HG03342 (cell line): ENCODE data around the gene SLC25A52.
"Not testable (repeated sequence)": the region's sequence is repeated elsewhere in the genome, so short reads cannot be mapped to it uniquely, and the experiment has no call there.

Experiments
- ATAC-seq: cut with Tn5 transposase; IDR thresholded peaks from one replicate; pipeline ENCODE4 v1.9.1; 2021; ENCODE audit warnings: mild to moderate bottlenecking, moderate library complexity; ENCODE audit not compliant: unreplicated experiment

The SLC25A52 gene

GRCh38 chr18:31760695-31761094 lies at the start of gene SLC25A52:
Gene SLC25A52, minus strand, starts transcription at chr18:31760880. Its CDS starts 219 bp downstream, at chr18:31760661.
- ATAC-seq, result no peak

GRCh38 chr18:31809049-31809448 lies 48.4 kb upstream of the SLC25A52 start:
- not testable (repeated sequence) for ATAC-seq

- no peak for ATAC-seq
Measured at GRCh38 chr18:31801078-31801477, 40.4 kb upstream of the SLC25A52 start.

GRCh38 chr18:31799257-31799656 lies 38.6 kb upstream of the SLC25A52 start:
- ATAC-seq, result not testable (repeated sequence)

GRCh38 chr18:31798399-31798798 lies 37.7 kb upstream of the SLC25A52 start:
- no peak for ATAC-seq

GRCh38 chr18:31795747-31796146 lies 35.1 kb upstream of the SLC25A52 start:
- ATAC-seq, result no peak

- no peak for ATAC-seq
Measured at GRCh38 chr18:31793531-31793930, 32.9 kb upstream of the SLC25A52 start.

GRCh38 chr18:31792580-31792911 lies 31.9 kb upstream of the SLC25A52 start:
- ATAC-seq, result no peak

GRCh38 chr18:31791817-31792579 lies 31.3 kb upstream of the SLC25A52 start:
- peak; percentile 95 for ATAC-seq

GRCh38 chr18:31789409-31789808 lies 28.7 kb upstream of the SLC25A52 start:
- ATAC-seq, result no peak

GRCh38 chr18:31783059-31783458 lies 22.4 kb upstream of the SLC25A52 start:
- no peak for ATAC-seq

GRCh38 chr18:31778391-31778950 lies 17.8 kb upstream of the SLC25A52 start:
- ATAC-seq, result no peak

- ATAC-seq, result no peak
Measured at GRCh38 chr18:31776093-31776492, 15.4 kb upstream of the SLC25A52 start.

- ATAC-seq, result no peak
Measured at GRCh38 chr18:31774962-31775361, 14.3 kb upstream of the SLC25A52 start.

- ATAC-seq, result peak; percentile 74
Measured at GRCh38 chr18:31774477-31774785, 13.8 kb upstream of the SLC25A52 start.

- no peak for ATAC-seq
Measured at GRCh38 chr18:31773774-31774476, 13.2 kb upstream of the SLC25A52 start.

GRCh38 chr18:31772699-31773098 lies 12.0 kb upstream of the SLC25A52 start:
- ATAC-seq, result no peak

GRCh38 chr18:31750273-31750672 lies 10.4 kb downstream of the SLC25A52 start:
- ATAC-seq, result no peak

- ATAC-seq, result no peak
Measured at GRCh38 chr18:31746396-31746795, 14.3 kb downstream of the SLC25A52 start.

- no peak for ATAC-seq
Measured at GRCh38 chr18:31744321-31745067, 16.2 kb downstream of the SLC25A52 start.

- not testable (repeated sequence) for ATAC-seq
Measured at GRCh38 chr18:31743600-31743999, 17.1 kb downstream of the SLC25A52 start.
